22Rv1 (cell line): ENCODE data around the gene GNL3L.
"Not testable (repeated sequence)": the region's sequence is repeated elsewhere in the genome, so short reads cannot be mapped to it uniquely, and the experiment has no call there.

Experiments
- H3K27ac ChIP-seq: fragments of 450-650 bp; 2 replicates; pipeline ENCODE4 v1.5.1; 2017
- CTCF ChIP-seq: fragments of 450-650 bp; IDR thresholded peaks from 2 replicates; pipeline ENCODE4 v1.5.1; 2017; ENCODE audit warnings: mild to moderate bottlenecking
- ZFX ChIP-seq: fragments of 450-650 bp; IDR thresholded peaks from 2 replicates; pipeline ENCODE4 v1.6.1; 2017; ENCODE audit warnings: antibody characterized with exemption, borderline replicate concordance

Gene GNL3L

GRCh38 chrX:54529552-54530356, at the start of gene GNL3L:
Gene GNL3L (plus strand): TSS chrX:54530219. CDS start chrX:54532567, 2,348 bp downstream.
- H3K27ac ChIP-seq = peak within 1 kb of the TSS; percentile 79
- TF ChIP-seq ZFX = no peak
- TF ChIP-seq CTCF = no peak

GRCh38 chrX:54482839-54483593, 47.0 kb upstream of the GNL3L start:
- no peak overlapping the region for H3K27ac ChIP-seq
- TF ChIP-seq CTCF (no peak), ZFX (no peak)

- no peak overlapping the region for H3K27ac ChIP-seq
- no peak for TF ChIP-seq CTCF
- no peak for TF ChIP-seq ZFX
Measured at GRCh38 chrX:54483946-54484345, 46.1 kb upstream of the GNL3L start.

GRCh38 chrX:54484666-54485065, 45.4 kb upstream of the GNL3L start:
- TF ChIP-seq CTCF (no peak), ZFX (no peak)
- no peak overlapping the region for H3K27ac ChIP-seq

GRCh38 chrX:54489819-54490218, 40.2 kb upstream of the GNL3L start:
- H3K27ac ChIP-seq = not testable (repeated sequence)

- no peak overlapping the region for H3K27ac ChIP-seq
- TF ChIP-seq ZFX (no peak), CTCF (no peak)
Measured at GRCh38 chrX:54492340-54492739, 37.7 kb upstream of the GNL3L start.

GRCh38 chrX:54494166-54494988, 35.6 kb upstream of the GNL3L start:
- H3K27ac ChIP-seq = no peak overlapping the region
- TF ChIP-seq CTCF = no peak
- TF ChIP-seq ZFX = no peak
